A549 (cell line): ENCODE measurements around the gene NEK9. TPM values are rescaled to one million over a fixed set of nuclear protein-coding genes. Genes with fewer than 3 reads are reported as not detected.

Source experiments
- ATAC-seq, 2 experiments: fragments of 200-7000 bp in 1 of 2; fragments of >200 bp in 1 of 2; cut with Nextera tagmentation in 1 of 2; cut with Tn5 transposase in 1 of 2; 3 replicates each; pipeline versions ENCODE4 v1.8.0 to v1.9.1; 2018 to 2020; ENCODE audit warnings: mild to moderate bottlenecking in 1 of 2, moderate library complexity in 1 of 2
- CTCF ChIA-PET: fragments of 300-600 bp; sonication (Branson Sonifier 250); formaldehyde crosslinking; extraction: SDS; loops from one replicate; lab custom pipeline; 2021; ENCODE audit warnings: antibody characterized with exemption, inconsistent platforms; lab: Yijun Ruan, JAX
- POLR2A ChIA-PET: fragments of 350-600 bp; formaldehyde crosslinking; extraction: SDS; loops from one replicate; lab custom pipeline; 2021; ENCODE audit warnings: antibody characterized with exemption, inconsistent platforms; lab: Yijun Ruan, JAX
- DNase-seq, 2 experiments: peaks; one replicate each; pipeline versions ENCODE4 v3.0.0 to v3.0.0-alpha.2; 2011 to 2016; ENCODE audit warnings: low read depth in 1 of 2, low spot score in 1 of 2
- FAIRE-seq: peaks from 2 replicates; lab custom pipeline; 2011; peaks lifted over from hg19 to GRCh38; lab: Jason Lieb, UNC
- H3K27ac ChIP-seq, 2 experiments: fragments of >200 bp; sonication (Bioruptor Twin); formaldehyde crosslinking; 3 replicates each; pipeline ENCODE4 v1.5.1; 2016 to 2017
- H3K4me1 ChIP-seq: fragments of >200 bp; sonication (Bioruptor Twin); formaldehyde crosslinking; 3 replicates; pipeline ENCODE4 v1.6.1; 2016
- H3K4me2 ChIP-seq: fragments of >200 bp; sonication (Bioruptor Twin); formaldehyde crosslinking; 3 replicates; pipeline ENCODE4 v1.6.1; 2016
- H3K4me3 ChIP-seq: fragments of >200 bp; sonication (Bioruptor Twin); formaldehyde crosslinking; 3 replicates; pipeline ENCODE4 v1.5.1; 2016
- H3K9me3 ChIP-seq: fragments of >200 bp; sonication (Bioruptor Twin); formaldehyde crosslinking; 3 replicates; pipeline ENCODE4 v1.6.1; 2016
- BHLHE40 ChIP-seq: IDR thresholded peaks from 2 replicates; pipeline ENCODE4 v1.6.1; 2012; ENCODE audit warnings: low read depth, low read length, inconsistent platforms
- CBX2 ChIP-seq: fragments of 200-600 bp; sonication (generic); IDR thresholded peaks from 2 replicates; pipeline ENCODE4 v1.6.1; 2016; ENCODE audit warnings: low read depth, mild to moderate bottlenecking, borderline replicate concordance
- CTCF ChIP-seq: fragments of >200 bp; sonication (Bioruptor Twin); formaldehyde crosslinking; IDR thresholded peaks from 3 replicates; pipeline ENCODE4 v1.5.1; 2016
- EHMT2 ChIP-seq: fragments of 200-600 bp; sonication (generic); IDR thresholded peaks from 2 replicates; pipeline ENCODE4 v1.6.1; 2016; ENCODE audit warnings: antibody characterized with exemption, low read depth, mild to moderate bottlenecking, moderate library complexity
- ESRRA ChIP-seq: fragments of 150-350 bp; IDR thresholded peaks from 2 replicates; pipeline ENCODE4 v1.6.1; 2014; ENCODE audit warnings: mild to moderate bottlenecking, low read length, borderline replicate concordance
- FOSL2 ChIP-seq, 2 experiments: fragments of 450-650 bp in 1 of 2; fragments of >200 bp in 1 of 2; sonication (Bioruptor Twin) in 1 of 2; formaldehyde crosslinking; IDR thresholded peaks; 2 replicates each; pipeline versions ENCODE4 v1.5.0 to v1.6.1; 2016 to 2020; ENCODE audit warnings: mild to moderate bottlenecking in 1 of 2, moderate library complexity in 1 of 2
- HDAC2 ChIP-seq: fragments of 200-600 bp; sonication (generic); IDR thresholded peaks from 2 replicates; pipeline ENCODE4 v1.6.1; 2016
- HOXA7 ChIP-seq: fragments of 250-450 bp; sonication (Bioruptor Pico); IDR thresholded peaks from 2 replicates; pipeline ENCODE4 v1.5.0; 2020; ENCODE audit warnings: mild to moderate bottlenecking, moderate library complexity
- HOXB5 ChIP-seq: fragments of 250-450 bp; sonication (Bioruptor Pico); IDR thresholded peaks from 2 replicates; pipeline ENCODE4 v1.5.0; 2020; ENCODE audit warnings: mild to moderate bottlenecking, moderate library complexity
- MAFK ChIP-seq: fragments of 450-650 bp; IDR thresholded peaks from 2 replicates; pipeline ENCODE4 v1.6.1; 2014; ENCODE audit not compliant: partially characterized antibody
- MAZ ChIP-seq: fragments of 150-350 bp; IDR thresholded peaks from 2 replicates; pipeline ENCODE4 v1.6.1; 2014; ENCODE audit warnings: antibody characterized with exemption, low read depth, low read length, borderline replicate concordance
- NR3C1 ChIP-seq: fragments of >200 bp; sonication (Bioruptor Twin); formaldehyde crosslinking; IDR thresholded peaks from 3 replicates; pipeline ENCODE4 v1.6.1; 2017
- PHF8 ChIP-seq: fragments of 200-600 bp; sonication (generic); IDR thresholded peaks from 2 replicates; pipeline ENCODE4 v1.6.1; 2016; ENCODE audit warnings: low read depth, mild to moderate bottlenecking, antibody characterized with exemption, moderate library complexity, borderline replicate concordance
- RAD21 ChIP-seq, 2 experiments: fragments of >200 bp in 1 of 2; sonication (Bioruptor Twin) in 1 of 2; formaldehyde crosslinking in 1 of 2; IDR thresholded peaks in 1 of 2; conservative IDR thresholded peaks in 1 of 2; 2 replicates in 1 of 2; 3 replicates in 1 of 2; pipeline ENCODE4 v1.6.1; 2012 to 2018; ENCODE audit warnings: inconsistent platforms in 1 of 2
- RARB ChIP-seq: fragments of 250-450 bp; sonication (Bioruptor Pico); IDR thresholded peaks from 2 replicates; pipeline ENCODE4 v1.8.0; 2021; ENCODE audit warnings: mild to moderate bottlenecking, moderate library complexity
- RFX5 ChIP-seq: fragments of 450-650 bp; IDR thresholded peaks from 2 replicates; pipeline ENCODE4 v1.7.1; 2014; ENCODE audit warnings: antibody characterized with exemption, mild to moderate bottlenecking, moderate library complexity
- SREBF2 ChIP-seq: fragments of 450-650 bp; IDR thresholded peaks from 2 replicates; pipeline ENCODE4 v1.6.1; 2014; ENCODE audit warnings: mild to moderate bottlenecking, moderate library complexity
- ZFP36 ChIP-seq: fragments of 450-650 bp; IDR thresholded peaks from 2 replicates; pipeline ENCODE4 v1.6.1; 2014; ENCODE audit warnings: borderline replicate concordance; ENCODE audit not compliant: partially characterized antibody
- WGBS: methylation state at CpG from one replicate; pipeline ENCODE4 v1.1.6; 2017; ENCODE audit errors: missing lambda C conversion rate; 5-methylcytosine and 5-hydroxymethylcytosine counted together
- polyA plus RNA-seq, 4 experiments: library from polyadenylated mRNA; depleted of rRNA in 3 of 4; stranded (reverse); fragments of >200 nt; fragmentation: RNase III in 1 of 4; extraction: RNeasy Plus Mini Kit Qiagen cat#74134 plus additional on column Dnase treatment in 1 of 4; gene quantifications; 2 replicates in 3 of 4; 3 replicates in 1 of 4; pipeline ENCODE4 v1.2.3, GENCODE V29; 2011 to 2017
- TF ChIP-seq, protein P1 (sequence below): fragments of >200 bp; sonication (Bioruptor Twin); formaldehyde crosslinking; IDR thresholded peaks from 3 replicates; pipeline ENCODE4 v1.6.1; 2016

The NEK9 gene
- polyA plus RNA-seq, 2 of the 4 experiments (the other 2 are of a cell fraction), result 49.4 to 75.9 TPM

DNA sequence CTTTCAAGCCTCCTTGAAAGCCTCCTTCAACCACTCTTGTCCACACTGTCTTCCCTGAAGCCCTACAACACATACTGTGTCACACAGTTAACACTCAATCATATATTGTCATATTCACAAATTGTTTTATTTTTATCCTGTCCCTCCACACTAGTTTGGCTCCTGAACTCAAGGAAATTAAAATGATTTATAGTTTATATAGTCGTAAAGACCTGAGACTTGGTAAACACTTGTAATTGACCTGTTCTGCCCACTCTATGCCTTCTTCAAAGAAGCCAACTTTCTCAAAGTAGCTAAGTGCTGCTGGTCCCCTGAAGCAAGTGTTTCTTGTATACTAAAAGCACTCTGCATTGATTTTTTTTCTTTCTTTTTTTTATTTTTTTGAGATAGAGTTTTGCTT lies 15.6 kb upstream of the NEK9 start (continued):
- no peak for TF ChIP-seq ESRRA

GRCh38 chr14:75141967-75142366 lies 15.1 kb upstream of the NEK9 start:
- DNase-seq (peak in 1 of 2 experiments; percentile 55), ATAC-seq (peak; percentile 50 to 82; a peak in 3 of 6 replicates), FAIRE-seq (no peak)
- ChIA-PET POLR2A (no interaction called here), CTCF (interaction anchor here (0.7 to 14.3 kb wide), 7 partner anchors 10 to 569 kb away, joined by 3 to 224 read pairs (median 3); no protein-coding TSS in a partner anchor)
- Histone ChIP-seq H3K27ac (0 out of 6 replicates have a peak overlapping the region, but pooled peaks of 1 of the 2 experiments have one; percentile 17), H3K4me2 (no peak overlapping the region), H3K9me3 (no peaks in the 10 kb centered on the region)
- TF ChIP-seq RAD21 (conservative IDR thresholded peaks at IDR 0.05 in 1 of 2, IDR thresholded peaks at IDR 0.05 in 1 of 2) (peak in 1 of 2 experiments; percentile 55; a peak in 2 of 5 replicates), BHLHE40 (no peak), CTCF (peak; percentile 42)
- TF ChIP-seq, all 56 proteins: peak for 2
- H3K4me1 ChIP-seq, result no peaks in the 10 kb centered on the region
- H3K4me3 ChIP-seq, result no peak overlapping the region

DNA sequence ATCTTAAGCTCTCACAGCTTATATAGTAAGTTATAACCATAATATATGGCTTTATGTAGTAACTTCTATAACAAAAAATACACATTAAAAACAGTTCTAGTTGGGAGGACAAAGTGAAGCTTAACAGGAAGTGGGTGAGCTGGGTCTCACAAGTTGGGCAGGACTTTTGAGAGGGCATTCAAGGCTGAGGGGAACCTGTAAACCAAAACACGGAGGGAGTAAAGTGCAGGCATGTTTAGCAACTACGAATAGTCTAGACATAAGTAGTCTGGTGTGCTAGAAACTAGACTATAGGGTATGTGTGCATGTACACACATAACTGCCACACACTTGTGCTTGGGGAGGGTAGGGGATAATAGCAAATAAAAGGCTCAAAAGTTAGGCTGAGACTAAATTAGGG lies 14.2 kb upstream of the NEK9 start:
- POLR2A ChIA-PET, result no interaction called here
- H3K9me3 ChIP-seq, result no peaks in the 10 kb centered on the region
- CTCF ChIA-PET, result interaction anchor here (1.2 to 14.3 kb wide), 6 partner anchors 9 to 159 kb away, joined by 3 to 224 read pairs (median 4); no protein-coding TSS in a partner anchor
- no peak overlapping the region for H3K4me3 ChIP-seq
- 86% methylated on average over 2 of the region's 2 CpGs for WGBS
- TF ChIP-seq NR3C1, result no peak
- no peak for TF ChIP-seq RARB (CRISPR knock-in tag)
- TF ChIP-seq ZFP36, result no peak
- TF ChIP-seq MAFK, result no peak
- TF ChIP-seq PHF8, result no peak
- no peak for TF ChIP-seq HOXB5 (CRISPR knock-in tag)
- TF ChIP-seq HDAC2, result no peak
- TF ChIP-seq, protein P1, sequence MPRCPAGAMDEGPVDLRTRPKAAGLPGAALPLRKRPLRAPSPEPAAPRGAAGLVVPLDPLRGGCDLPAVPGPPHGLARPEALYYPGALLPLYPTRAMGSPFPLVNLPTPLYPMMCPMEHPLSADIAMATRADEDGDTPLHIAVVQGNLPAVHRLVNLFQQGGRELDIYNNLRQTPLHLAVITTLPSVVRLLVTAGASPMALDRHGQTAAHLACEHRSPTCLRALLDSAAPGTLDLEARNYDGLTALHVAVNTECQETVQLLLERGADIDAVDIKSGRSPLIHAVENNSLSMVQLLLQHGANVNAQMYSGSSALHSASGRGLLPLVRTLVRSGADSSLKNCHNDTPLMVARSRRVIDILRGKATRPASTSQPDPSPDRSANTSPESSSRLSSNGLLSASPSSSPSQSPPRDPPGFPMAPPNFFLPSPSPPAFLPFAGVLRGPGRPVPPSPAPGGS, result no peak
- DNase-seq (no peak), FAIRE-seq (no peak), ATAC-seq (no peak)
- H3K4me1 ChIP-seq, result no peaks in the 10 kb centered on the region
- no peak overlapping the region for H3K27ac ChIP-seq
- no peak overlapping the region for H3K4me2 ChIP-seq

DNA sequence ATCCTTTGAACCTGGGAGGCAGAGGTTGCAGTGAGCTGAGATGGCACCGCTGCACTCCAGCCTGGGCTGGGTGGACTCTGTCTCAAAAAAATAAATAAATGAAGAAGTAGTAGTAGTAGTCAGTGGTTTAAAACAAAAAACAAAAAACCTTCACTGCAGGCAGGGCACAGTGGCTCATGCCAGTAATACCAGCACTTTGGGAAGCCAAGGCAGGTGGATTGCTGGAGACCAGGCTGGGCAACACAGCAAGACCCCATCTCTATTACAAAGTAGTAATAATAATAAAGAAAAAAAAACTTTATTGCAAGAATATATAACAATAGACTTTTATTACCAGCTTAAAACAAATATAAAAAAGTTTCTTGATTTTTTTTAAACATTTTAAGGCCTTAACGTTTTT lies 13.8 kb upstream of the NEK9 start:
- WGBS, result 79% methylated on average over 2 of the region's 2 CpGs
- ATAC-seq, result no peak
- Histone ChIP-seq H3K27ac (no peak overlapping the region), H3K4me2 (no peak overlapping the region), H3K4me3 (no peak overlapping the region), H3K9me3 (no peaks in the 10 kb centered on the region), H3K4me1 (no peaks in the 10 kb centered on the region)
- no peak for DNase-seq
- FAIRE-seq, result no peak
- ChIA-PET CTCF (interaction anchor here (0.6 to 14.3 kb wide), 6 partner anchors 9 to 278 kb away, joined by 3 to 224 read pairs (median 3); no protein-coding TSS in a partner anchor), POLR2A (no interaction called here)
- TF ChIP-seq HOXB5 (CRISPR knock-in tag) (no peak), EHMT2 (no peak), HOXA7 (CRISPR knock-in tag) (no peak), RFX5 (no peak), SREBF2 (no peak), MAZ (no peak), CBX2 (no peak), FOSL2 (IDR thresholded peaks at IDR 0.05) (no peak), FOSL2 (CRISPR knock-in tag; IDR thresholded peaks at IDR 0.05) (no peak)
